ENCODE results near the gene ATP13A1.

The ATP13A1 gene

GRCh38 chr19:19642506-19643157 is 20.8 kb downstream of the ATP13A1 start:
- FAIRE-seq, result no peak

- FAIRE-seq, result no peak
Observed at GRCh38 chr19:19637523-19638251, 25.8 kb downstream of the ATP13A1 start.

GRCh38 chr19:19637186-19637522 is 26.3 kb downstream of the ATP13A1 start:
- no peak for FAIRE-seq

GRCh38 chr19:19636573-19637185 is 26.8 kb downstream of the ATP13A1 start:
- no peak for FAIRE-seq

- FAIRE-seq, result no peak
Observed at GRCh38 chr19:19635313-19635702, 28.2 kb downstream of the ATP13A1 start.

- no peak for FAIRE-seq
Observed at GRCh38 chr19:19634516-19635312, 28.8 kb downstream of the ATP13A1 start.

GRCh38 chr19:19633711-19634515 is 29.6 kb downstream of the ATP13A1 start:
- FAIRE-seq, result no peak

- no peak for FAIRE-seq
Observed at GRCh38 chr19:19632661-19633060, 30.8 kb downstream of the ATP13A1 start.

- no peak for FAIRE-seq
Observed at GRCh38 chr19:19631346-19631745, 32.1 kb downstream of the ATP13A1 start.

- FAIRE-seq, result no peak
Observed at GRCh38 chr19:19630426-19630825, 33.0 kb downstream of the ATP13A1 start.

- no peak for FAIRE-seq
Observed at GRCh38 chr19:19630062-19630414, 33.4 kb downstream of the ATP13A1 start.

- FAIRE-seq, result no peak
Observed at GRCh38 chr19:19628501-19629134, 34.9 kb downstream of the ATP13A1 start.

GRCh38 chr19:19627621-19628500 is 35.6 kb downstream of the ATP13A1 start, which contains the start of gene LPAR2:
TSS of gene LPAR2 (minus strand) at chr19:19628220. CDS start at chr19:19627275, 945 bp downstream.
- no peak for FAIRE-seq

- no peak for FAIRE-seq
Observed at GRCh38 chr19:19626516-19627472, 36.7 kb downstream of the ATP13A1 start.

GRCh38 chr19:19624032-19624570 is 39.4 kb downstream of the ATP13A1 start:
- FAIRE-seq, result no peak

- FAIRE-seq, result no peak
Observed at GRCh38 chr19:19623383-19623782, 40.1 kb downstream of the ATP13A1 start.

GRCh38 chr19:19619849-19620210 is 43.6 kb downstream of the ATP13A1 start:
- FAIRE-seq, result no peak

- no peak for FAIRE-seq
Observed at GRCh38 chr19:19619181-19619848, 44.2 kb downstream of the ATP13A1 start.
